Measurements from ENCODE around the gene SESN2.
A peak's percentile ranks its signal among the peaks of the same experiment; 100 is the strongest.

Gene SESN2

DNA sequence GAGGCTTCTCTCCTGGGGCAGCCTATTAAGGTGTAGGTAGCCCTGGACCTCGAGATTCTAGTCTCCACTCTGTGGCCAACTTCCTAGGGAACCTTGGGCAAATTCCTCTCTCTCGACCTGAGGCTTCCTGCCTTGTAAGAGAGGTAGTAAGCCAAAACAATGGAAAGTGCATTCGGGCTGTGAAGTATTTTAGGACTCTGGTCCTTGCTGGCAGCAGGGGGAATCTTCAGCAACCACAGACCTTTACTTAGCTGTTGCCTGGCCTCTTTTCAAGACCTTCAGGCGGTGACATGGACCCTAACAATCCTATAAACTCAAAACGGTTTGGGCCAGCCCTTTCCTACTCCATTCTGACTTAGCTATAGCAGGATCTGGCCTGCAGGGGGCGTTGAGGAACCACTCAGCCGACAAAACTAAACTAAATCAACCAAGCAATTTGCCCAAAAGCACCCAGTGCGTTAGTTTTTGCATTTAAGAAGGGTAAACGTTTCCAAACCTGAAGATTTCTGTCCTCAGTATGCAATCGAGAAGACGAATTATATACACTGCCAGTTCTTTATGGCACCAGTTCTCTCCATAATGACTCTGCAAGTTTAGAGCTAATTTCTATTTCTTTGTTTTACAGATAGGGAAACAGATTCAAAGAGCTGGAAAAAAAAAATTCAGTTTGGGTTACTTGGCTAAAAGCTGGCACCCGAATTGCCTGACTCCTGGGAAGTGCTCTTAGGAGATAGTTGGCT lies 10.9 kb upstream of the SESN2 start:
- Histone ChIP-seq H4K20me1 (ENCODE audit: insufficient read depth, low read length) (no peaks in the 10 kb centered on the region), H3K9ac (ENCODE audit: low read length) (peak overlapping the region; percentile 54), H3K4me3 (ENCODE audit: low read length) (peak overlapping the region; percentile 77), H2AFZ (ENCODE audit: low read depth, low read length) (peak overlapping the region; percentile 64), H3K27me3 (ENCODE audit: low read depth, low read length) (no peaks in the 10 kb centered on the region), H3K36me3 (replicated peaks; ENCODE audit: low read depth, low read length) (no peaks in the 10 kb centered on the region), H3K27ac (ENCODE audit: low read length) (peak overlapping the region; percentile 30; the same call in 1 of the 2 replicates), H3K9me3 (ENCODE audit: insufficient read depth, low read length) (no peaks in the 10 kb centered on the region), H3K4me1 (ENCODE audit: low read length) (peaks cover 41% of the 10 kb centered on the region), H3K4me2 (ENCODE audit: low read length) (peak overlapping the region; percentile 92), H3K79me2 (ENCODE audit: low read length) (no peaks in the 10 kb centered on the region)
- TF ChIP-seq EZH2phosphoT487 (IDR thresholded peaks at IDR 0.05; ENCODE audit: low read depth): no peak
- TF ChIP-seq, protein P1, sequence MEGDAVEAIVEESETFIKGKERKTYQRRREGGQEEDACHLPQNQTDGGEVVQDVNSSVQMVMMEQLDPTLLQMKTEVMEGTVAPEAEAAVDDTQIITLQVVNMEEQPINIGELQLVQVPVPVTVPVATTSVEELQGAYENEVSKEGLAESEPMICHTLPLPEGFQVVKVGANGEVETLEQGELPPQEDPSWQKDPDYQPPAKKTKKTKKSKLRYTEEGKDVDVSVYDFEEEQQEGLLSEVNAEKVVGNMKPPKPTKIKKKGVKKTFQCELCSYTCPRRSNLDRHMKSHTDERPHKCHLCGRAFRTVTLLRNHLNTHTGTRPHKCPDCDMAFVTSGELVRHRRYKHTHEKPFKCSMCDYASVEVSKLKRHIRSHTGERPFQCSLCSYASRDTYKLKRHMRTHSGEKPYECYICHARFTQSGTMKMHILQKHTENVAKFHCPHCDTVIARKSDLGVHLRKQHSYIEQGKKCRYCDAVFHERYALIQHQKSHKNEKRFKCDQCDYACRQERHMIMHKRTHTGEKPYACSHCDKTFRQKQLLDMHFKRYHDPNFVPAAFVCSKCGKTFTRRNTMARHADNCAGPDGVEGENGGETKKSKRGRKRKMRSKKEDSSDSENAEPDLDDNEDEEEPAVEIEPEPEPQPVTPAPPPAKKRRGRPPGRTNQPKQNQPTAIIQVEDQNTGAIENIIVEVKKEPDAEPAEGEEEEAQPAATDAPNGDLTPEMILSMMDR (IDR thresholded peaks at IDR 0.05; ENCODE audit: low read depth, low read length): peak; percentile 79

DNA sequence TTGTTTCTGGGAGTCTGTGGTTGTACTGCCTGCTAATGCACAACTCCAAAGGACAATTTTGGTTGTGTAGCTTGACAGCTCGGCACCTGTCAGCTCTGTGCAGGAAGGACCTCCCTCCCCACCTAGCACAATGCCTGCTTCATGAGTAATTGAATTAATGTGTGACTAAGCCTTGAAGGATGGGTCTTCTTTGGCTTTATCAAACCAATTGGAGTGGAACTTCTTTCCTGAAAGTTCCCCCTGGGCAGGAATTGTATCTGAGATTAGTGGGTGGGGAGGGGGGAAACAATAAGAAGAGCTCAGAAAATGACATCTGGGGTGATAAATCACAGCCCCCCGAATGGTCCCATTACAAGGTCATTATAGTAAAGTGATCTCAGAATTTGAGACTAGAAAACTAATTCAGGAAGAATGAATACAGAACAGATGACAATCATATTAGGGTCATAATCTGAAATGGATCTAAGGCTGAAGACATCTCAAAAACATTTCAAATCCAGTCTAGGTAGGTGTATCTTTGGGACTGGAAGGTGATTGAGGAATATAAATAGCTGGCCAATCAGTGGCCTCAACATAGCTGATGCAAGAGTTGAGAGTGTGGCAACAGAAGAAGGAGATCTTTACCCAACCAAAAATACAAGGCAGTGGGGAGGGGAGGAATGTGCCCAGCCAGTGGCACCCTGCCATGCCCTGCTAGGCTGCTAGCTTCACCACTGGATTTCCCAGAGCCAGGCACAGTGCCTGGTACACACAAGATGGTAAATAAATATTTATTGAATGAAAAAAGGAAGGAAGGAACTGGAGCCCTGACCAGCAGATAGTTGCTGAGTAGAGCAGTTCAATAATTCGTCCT lies 10.1 kb upstream of the SESN2 start:
- no peaks in the 10 kb centered on the region for H4K20me1 ChIP-seq (ENCODE audit: insufficient read depth, low read length)
- H3K4me2 ChIP-seq (ENCODE audit: low read length): peak overlapping the region; percentile 92
- no peaks in the 10 kb centered on the region for H3K36me3 ChIP-seq (replicated peaks; ENCODE audit: low read depth, low read length)
- TF ChIP-seq, protein P1 (IDR thresholded peaks at IDR 0.05; ENCODE audit: low read depth, low read length): no peak
- TF ChIP-seq EZH2phosphoT487 (IDR thresholded peaks at IDR 0.05; ENCODE audit: low read depth): no peak
- H3K27me3 ChIP-seq (ENCODE audit: low read depth, low read length): no peaks in the 10 kb centered on the region
- H3K27ac ChIP-seq (ENCODE audit: low read length): peak overlapping the region; percentile 30
- H2AFZ ChIP-seq (ENCODE audit: low read depth, low read length): no peak overlapping the region; the same call in none of the 2 replicates
- H3K79me2 ChIP-seq (ENCODE audit: low read length): no peaks in the 10 kb centered on the region
- H3K4me1 ChIP-seq (ENCODE audit: low read length): peaks cover 40% of the 10 kb centered on the region
- H3K9ac ChIP-seq (ENCODE audit: low read length): peak overlapping the region; percentile 54
- peak overlapping the region; percentile 77 for H3K4me3 ChIP-seq (ENCODE audit: low read length)
- H3K9me3 ChIP-seq (ENCODE audit: insufficient read depth, low read length): no peaks in the 10 kb centered on the region

DNA sequence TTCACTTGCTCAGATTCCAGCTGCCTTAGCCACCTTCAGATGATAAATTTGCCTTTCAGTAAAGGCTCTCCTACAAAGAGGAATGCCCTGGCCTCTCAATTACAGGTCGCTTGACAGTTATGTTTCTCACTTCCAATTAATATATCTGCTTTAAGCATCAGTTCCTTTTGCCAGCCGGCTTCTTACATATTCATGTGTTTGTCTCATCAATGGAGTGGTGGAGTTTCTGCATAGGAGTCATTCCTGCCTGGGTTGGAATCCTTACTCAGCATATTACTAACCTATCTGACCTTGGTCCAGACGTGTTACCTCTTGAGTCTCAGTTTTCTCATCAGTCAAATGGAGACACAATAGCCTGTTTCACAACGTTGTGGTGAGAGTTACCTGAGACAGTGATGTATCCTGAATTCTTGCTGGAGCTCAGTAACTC lies 9.4 kb upstream of the SESN2 start:
- no peaks in the 10 kb centered on the region for H3K79me2 ChIP-seq (ENCODE audit: low read length)
- H4K20me1 ChIP-seq (ENCODE audit: insufficient read depth, low read length): no peaks in the 10 kb centered on the region
- no peak overlapping the region for H2AFZ ChIP-seq (ENCODE audit: low read depth, low read length)
- no peaks in the 10 kb centered on the region for H3K27me3 ChIP-seq (ENCODE audit: low read depth, low read length)
- no peaks in the 10 kb centered on the region for H3K36me3 ChIP-seq (replicated peaks; ENCODE audit: low read depth, low read length)
- no peak for TF ChIP-seq EZH2phosphoT487 (IDR thresholded peaks at IDR 0.05; ENCODE audit: low read depth)
- TF ChIP-seq, protein P1 (IDR thresholded peaks at IDR 0.05; ENCODE audit: low read depth, low read length): no peak
- H3K9ac ChIP-seq (ENCODE audit: low read length): 0 out of 2 replicates have a peak overlapping the region, but pooled peaks have one; percentile 2
- H3K4me2 ChIP-seq (ENCODE audit: low read length): peak overlapping the region; percentile 92
- H3K4me3 ChIP-seq (ENCODE audit: low read length): peak overlapping the region; percentile 77; the same call in 1 of the 2 replicates
- no peaks in the 10 kb centered on the region for H3K9me3 ChIP-seq (ENCODE audit: insufficient read depth, low read length)
- H3K4me1 ChIP-seq (ENCODE audit: low read length): peaks cover 34% of the 10 kb centered on the region
- H3K27ac ChIP-seq (ENCODE audit: low read length): peak overlapping the region; percentile 30
